Activated CD4-positive, alpha-beta T cell treated with anti-CD3 and anti-CD28 coated beads for 36 hours (primary cell): Measurements from ENCODE around the gene LIMK1. TPM values are rescaled to one million over a fixed set of nuclear protein-coding genes. Genes with fewer than 3 reads are reported as not detected.

Experiments
- ATAC-seq: fragments of 200-7000 bp; cut with Tn5 transposase; one replicate; pipeline ENCODE4 v1.10.0; 2021; ENCODE audit warnings: mild to moderate bottlenecking, moderate library complexity
- CTCF ChIA-PET: fragments of 350-600 bp; sonication (Branson Sonifier 250); formaldehyde crosslinking; loops from one replicate; lab custom pipeline; 2021; ENCODE audit warnings: antibody characterized with exemption; lab: Charles Lee
- POLR2A ChIA-PET: fragments of 350-600 bp; sonication (Branson Sonifier 250); formaldehyde crosslinking; loops from one replicate; lab custom pipeline; 2021; ENCODE audit warnings: antibody characterized with exemption, inconsistent platforms; lab: Charles Lee
- DNase-seq: peaks from one replicate; pipeline ENCODE4 v3.0.0-alpha.2; 2020
- H3K27ac Mint-ChIP-seq: one replicate; pipeline ENCODE4 v1.8.0; 2021; ENCODE audit warnings: mixed read lengths
- H3K27me3 Mint-ChIP-seq: one replicate; pipeline ENCODE4 v1.8.0; 2021; ENCODE audit warnings: mixed read lengths
- H3K36me3 Mint-ChIP-seq: one replicate; pipeline ENCODE4 v1.8.0; 2021; ENCODE audit warnings: low read depth, mixed read lengths
- H3K4me1 Mint-ChIP-seq: one replicate; pipeline ENCODE4 v1.8.0; 2021; ENCODE audit warnings: mixed read lengths
- H3K4me3 Mint-ChIP-seq: one replicate; pipeline ENCODE4 v1.8.0; 2021; ENCODE audit warnings: mild to moderate bottlenecking, moderate library complexity, mixed read lengths
- H3K9me3 Mint-ChIP-seq: one replicate; pipeline ENCODE4 v1.8.0; 2021; ENCODE audit warnings: low read depth, mixed read lengths
- intact Hi-C, 2 experiments: fragments of 100-400 bp; cut with DNase I in 1 of 2; cut with micrococcal nuclease in 1 of 2; formaldehyde crosslinking; loops; one replicate each; pipeline versions ENCODE4 v1.14.2 to v1.15.1; 2022 to 2024; cut with DNase I, micrococcal nuclease
- total RNA-seq, 2 experiments: library from RNA; stranded (reverse); gene quantifications; one replicate each; pipeline ENCODE4 v1.2.3, GENCODE V29; 2021

LIMK1 gene
- total RNA-seq, 2 experiments from 2014 or later, result 12.5 to 14.8 TPM

DNA sequence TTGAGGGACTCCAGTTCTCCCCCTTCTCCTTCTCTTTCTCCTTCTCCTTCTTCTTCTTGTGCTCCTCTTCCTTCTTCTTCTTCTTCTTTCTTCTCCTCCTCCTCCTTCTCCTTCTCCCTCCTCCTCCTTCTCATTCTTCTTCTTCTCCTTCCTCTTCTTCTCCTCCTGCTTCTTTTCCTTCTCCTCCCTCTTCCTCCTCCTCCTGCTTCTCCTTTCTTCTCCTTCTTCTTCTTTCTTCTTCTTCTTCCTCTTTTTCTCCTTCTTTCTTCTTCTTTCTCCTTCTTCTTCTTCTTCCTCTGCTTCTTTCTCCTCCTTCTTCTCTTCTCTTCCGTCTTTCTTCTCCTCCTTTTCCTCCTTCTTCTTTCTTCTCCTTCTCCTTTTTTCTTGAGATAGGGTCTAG, 25.6 kb upstream of the LIMK1 start:
- Mint-ChIP-seq H3K9me3 (no peaks in the 10 kb centered on the region), H3K27ac (no peak overlapping the region)
- POLR2A ChIA-PET, result no interaction called here

DNA sequence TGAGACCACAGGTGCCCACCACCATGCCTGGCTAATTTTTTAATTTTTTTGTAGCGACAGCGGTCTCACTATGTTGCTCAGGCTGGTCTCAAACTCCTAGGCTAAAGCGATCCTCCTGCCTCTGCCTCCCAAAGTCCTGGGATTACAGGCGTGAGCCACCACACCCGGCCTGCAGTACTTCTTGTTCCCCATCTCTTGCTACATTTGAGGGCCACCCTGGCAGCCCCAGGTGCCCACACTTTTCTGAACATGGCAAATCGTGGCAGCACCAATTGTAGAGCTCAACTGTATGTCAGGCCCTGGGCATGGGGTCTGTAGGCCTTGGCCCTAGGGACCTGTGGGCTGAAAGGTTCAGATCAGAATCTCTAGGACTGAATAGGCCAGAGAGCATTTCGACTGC, 25.1 kb upstream of the LIMK1 start:
- Mint-ChIP-seq H3K36me3 (no peaks in the 10 kb centered on the region), H3K9me3 (no peaks in the 10 kb centered on the region), H3K27me3 (peaks cover 2% of the 10 kb centered on the region), H3K4me3 (no peak overlapping the region), H3K27ac (no peak overlapping the region), H3K4me1 (peaks cover 4% of the 10 kb centered on the region)
- intact Hi-C loops, result no loop called here
- no peak for ATAC-seq
- no peak for DNase-seq
- ChIA-PET CTCF (interaction anchor here (1.2 kb wide), 1 partner anchor 32 kb away, joined by 3 read pairs; no protein-coding TSS in a partner anchor), POLR2A (no interaction called here)

More for the DNA sequence above, 25.6 kb upstream of the LIMK1 start:
- DNase-seq (no peak), ATAC-seq (no peak)
- Mint-ChIP-seq H3K4me1 (peaks cover 4% of the 10 kb centered on the region), H3K36me3 (no peaks in the 10 kb centered on the region), H3K4me3 (no peak overlapping the region), H3K27me3 (peaks cover 2% of the 10 kb centered on the region)
- intact Hi-C loops, result no loop called here
- CTCF ChIA-PET, result interaction anchor here (1.9 kb wide), 1 partner anchor 31 kb away, joined by 4 read pairs; no protein-coding TSS in a partner anchor

DNA sequence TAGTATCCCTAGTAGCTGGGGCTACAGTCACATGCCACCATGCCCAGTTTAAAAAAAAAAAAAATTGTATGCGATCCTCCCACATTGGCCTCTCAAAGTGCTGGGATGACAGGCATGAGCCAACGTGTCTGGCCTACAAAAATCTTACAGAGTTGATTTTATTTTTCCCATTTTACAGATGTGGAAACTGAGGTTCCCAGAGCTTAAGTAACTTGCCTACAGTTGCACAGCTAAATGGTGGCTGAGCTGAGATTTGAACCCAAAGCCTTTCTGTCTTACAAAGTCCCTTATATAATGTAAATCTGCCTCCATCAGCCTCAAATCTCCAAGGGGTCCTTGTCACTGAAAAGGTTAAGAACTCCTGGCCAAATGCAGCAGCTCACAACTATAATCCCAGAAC, 24.6 kb upstream of the LIMK1 start:
- ChIA-PET POLR2A (interaction anchor here (0.7 kb wide), 1 partner anchor 35 kb away, joined by 3 read pairs; no protein-coding TSS in a partner anchor), CTCF (interaction anchor here (0.6 to 1.2 kb wide), 2 partner anchors 33 to 213 kb away, joined by 3 read pairs; no protein-coding TSS in a partner anchor)
- no peak overlapping the region for H3K4me3 Mint-ChIP-seq
- intact Hi-C loops, result no loop called here
- DNase-seq (no peak), ATAC-seq (no peak)
- peaks cover 2% of the 10 kb centered on the region for H3K27me3 Mint-ChIP-seq
- peaks cover 4% of the 10 kb centered on the region for H3K4me1 Mint-ChIP-seq
- no peak overlapping the region for H3K27ac Mint-ChIP-seq
- H3K9me3 Mint-ChIP-seq, result no peaks in the 10 kb centered on the region
- no peaks in the 10 kb centered on the region for H3K36me3 Mint-ChIP-seq

DNA sequence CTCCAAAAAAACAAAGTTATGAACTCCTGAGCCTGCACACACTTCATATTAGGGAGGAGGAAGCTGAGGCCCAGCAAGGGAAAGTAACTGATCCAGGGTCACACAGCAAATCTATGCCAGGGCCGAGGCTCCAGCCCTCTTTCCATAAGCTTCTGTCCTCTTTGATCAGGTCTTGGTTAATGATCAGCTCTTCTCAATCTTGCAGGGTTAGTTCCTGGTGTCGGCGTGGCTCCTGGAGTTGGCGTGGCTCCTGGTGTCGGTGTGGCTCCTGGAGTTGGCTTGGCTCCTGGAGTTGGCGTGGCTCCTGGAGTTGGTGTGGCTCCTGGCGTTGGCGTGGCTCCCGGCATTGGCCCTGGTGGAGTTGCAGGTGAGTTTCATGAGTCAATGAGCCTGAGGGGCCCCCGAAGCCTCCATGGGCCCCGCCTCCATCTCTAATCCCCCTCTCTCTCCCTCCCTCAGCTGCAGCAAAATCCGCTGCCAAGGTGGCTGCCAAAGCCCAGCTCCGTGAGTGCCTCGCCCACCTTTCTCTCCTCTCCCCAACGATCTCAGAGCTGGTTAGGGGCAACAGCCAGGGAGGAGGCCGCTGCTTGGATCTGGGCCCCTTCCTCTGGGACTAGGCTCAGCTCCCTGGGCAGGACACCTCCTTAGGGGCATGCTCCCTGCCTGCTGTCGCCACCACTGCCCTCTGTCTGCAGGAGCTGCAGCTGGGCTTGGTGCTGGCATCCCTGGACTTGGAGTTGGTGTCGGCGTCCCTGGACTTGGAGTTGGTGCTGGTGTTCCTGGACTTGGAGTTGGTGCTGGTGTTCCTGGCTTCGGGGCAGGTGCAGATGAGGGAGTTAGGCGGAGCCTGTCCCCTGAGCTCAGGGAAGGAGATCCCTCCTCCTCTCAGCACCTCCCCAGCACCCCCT, 23.7 kb upstream of the LIMK1 start:
- Mint-ChIP-seq H3K27ac (no peak overlapping the region), H3K9me3 (no peaks in the 10 kb centered on the region), H3K36me3 (no peaks in the 10 kb centered on the region), H3K4me3 (no peak overlapping the region), H3K4me1 (peaks cover 4% of the 10 kb centered on the region), H3K27me3 (peaks cover 2% of the 10 kb centered on the region)
- ATAC-seq (no peak), DNase-seq (no peak)
- POLR2A ChIA-PET, result interaction anchor here (0.6 kb wide), 1 partner anchor 68 kb away, joined by 4 read pairs; no protein-coding TSS in a partner anchor
- CTCF ChIA-PET, result interaction anchor here (0.6 to 1.2 kb wide), 3 partner anchors 22 to 212 kb away, joined by 3 read pairs; no protein-coding TSS in a partner anchor
- intact Hi-C loops, result no loop called here

DNA sequence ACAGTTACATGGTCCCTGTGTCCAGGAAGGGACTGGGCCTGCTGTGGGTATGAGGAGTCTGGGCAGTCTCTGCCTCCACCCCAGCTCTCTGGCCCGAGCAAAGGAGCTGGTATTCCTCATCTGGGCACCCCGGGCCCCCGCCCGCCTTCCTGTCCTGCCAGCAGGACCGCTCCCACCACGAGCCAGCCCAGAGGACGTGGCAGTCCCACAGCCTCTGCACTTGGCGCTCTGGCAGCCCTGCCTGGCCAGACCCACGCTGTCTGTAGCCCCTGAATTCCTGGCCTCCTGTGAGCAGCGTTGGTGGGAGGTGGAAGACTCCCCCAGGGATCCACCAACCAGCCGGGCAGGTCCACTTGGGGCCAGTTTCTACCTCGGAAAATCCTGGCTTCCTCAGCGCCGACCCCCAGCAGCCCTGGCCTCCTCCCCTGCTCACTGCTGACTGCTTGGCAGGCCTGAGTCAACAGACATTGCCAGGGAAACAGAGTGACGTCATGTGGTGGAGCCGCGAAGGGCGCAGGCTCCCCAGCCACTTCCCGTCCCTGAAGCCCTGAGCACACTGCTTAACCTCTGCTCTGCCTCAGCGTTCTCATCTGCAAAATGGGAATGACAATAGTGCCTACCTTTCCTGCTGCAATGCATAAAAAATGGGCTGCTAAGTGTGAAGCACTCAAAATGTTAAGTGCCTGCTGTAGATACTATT, 21.6 kb upstream of the LIMK1 start:
- ChIA-PET POLR2A (no interaction called here), CTCF (interaction anchor here (0.7 kb wide), 1 partner anchor 63 kb away, joined by 3 read pairs; no protein-coding TSS in a partner anchor)
- intact Hi-C loops, result no loop called here
- Mint-ChIP-seq H3K4me1 (peaks cover 4% of the 10 kb centered on the region), H3K27ac (peak overlapping the region; percentile 63), H3K9me3 (no peaks in the 10 kb centered on the region), H3K4me3 (no peak overlapping the region), H3K36me3 (no peaks in the 10 kb centered on the region), H3K27me3 (peaks cover 2% of the 10 kb centered on the region)
- DNase-seq (peak; percentile 72), ATAC-seq (peak; percentile 99)

DNA sequence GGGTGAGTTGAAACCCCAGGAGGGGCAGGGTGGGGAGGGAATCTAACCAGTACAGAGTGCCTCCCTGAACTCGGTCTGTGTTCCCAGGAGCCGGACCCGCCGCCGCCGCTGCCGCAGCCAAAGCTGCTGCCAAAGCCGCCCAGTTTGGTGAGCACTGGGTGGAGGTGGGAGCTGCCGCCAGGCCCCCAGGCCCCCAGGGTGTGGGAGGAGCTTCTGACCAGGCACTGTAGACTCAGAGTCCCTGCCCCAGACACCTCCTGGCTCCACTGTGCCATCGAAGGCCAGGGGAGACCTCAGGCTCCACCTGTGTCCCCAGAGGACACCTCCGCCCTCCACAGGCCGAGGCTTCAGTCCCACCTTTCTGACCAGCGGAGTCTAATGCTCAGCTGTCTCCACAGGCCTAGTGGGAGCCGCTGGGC, 20.4 kb upstream of the LIMK1 start:
- CTCF ChIA-PET, result no interaction called here
- peaks cover 2% of the 10 kb centered on the region for H3K27me3 Mint-ChIP-seq
- H3K4me1 Mint-ChIP-seq, result peaks cover 4% of the 10 kb centered on the region
- no peaks in the 10 kb centered on the region for H3K9me3 Mint-ChIP-seq
- DNase-seq (no peak), ATAC-seq (no peak)
- no peak overlapping the region for H3K4me3 Mint-ChIP-seq
- H3K27ac Mint-ChIP-seq, result no peak overlapping the region
- no peaks in the 10 kb centered on the region for H3K36me3 Mint-ChIP-seq
- intact Hi-C loops, result no loop called here
- POLR2A ChIA-PET, result no interaction called here

DNA sequence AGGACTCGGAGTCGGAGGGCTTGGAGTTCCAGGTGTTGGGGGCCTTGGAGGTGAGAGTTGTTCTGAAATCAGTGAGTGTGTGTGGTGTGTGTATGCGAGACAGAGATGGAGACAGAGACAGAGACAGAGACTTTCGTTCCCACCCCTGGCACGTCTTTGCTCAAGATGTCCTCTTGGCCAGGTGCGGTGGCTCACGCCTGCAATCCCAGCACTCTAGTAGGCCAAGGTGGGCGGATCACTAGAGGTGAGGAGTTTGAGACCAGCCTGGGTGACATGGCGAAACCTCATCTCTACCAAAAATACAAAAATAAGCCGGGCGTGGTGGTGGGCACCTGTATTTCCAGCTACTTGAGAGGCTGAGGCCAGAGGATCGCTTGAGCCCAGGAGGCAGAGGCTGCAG, 20.0 kb upstream of the LIMK1 start:
- Mint-ChIP-seq H3K4me1 (peaks cover 4% of the 10 kb centered on the region), H3K36me3 (no peaks in the 10 kb centered on the region), H3K9me3 (no peaks in the 10 kb centered on the region), H3K27me3 (no peaks in the 10 kb centered on the region), H3K4me3 (no peak overlapping the region), H3K27ac (no peak overlapping the region)
- ATAC-seq, result no peak
- CTCF ChIA-PET, result interaction anchor here (3.0 kb wide), 1 partner anchor 337 kb away, joined by 11 read pairs; no protein-coding TSS in a partner anchor
- DNase-seq, result no peak
- intact Hi-C loops, result no loop called here
- POLR2A ChIA-PET, result no interaction called here

DNA sequence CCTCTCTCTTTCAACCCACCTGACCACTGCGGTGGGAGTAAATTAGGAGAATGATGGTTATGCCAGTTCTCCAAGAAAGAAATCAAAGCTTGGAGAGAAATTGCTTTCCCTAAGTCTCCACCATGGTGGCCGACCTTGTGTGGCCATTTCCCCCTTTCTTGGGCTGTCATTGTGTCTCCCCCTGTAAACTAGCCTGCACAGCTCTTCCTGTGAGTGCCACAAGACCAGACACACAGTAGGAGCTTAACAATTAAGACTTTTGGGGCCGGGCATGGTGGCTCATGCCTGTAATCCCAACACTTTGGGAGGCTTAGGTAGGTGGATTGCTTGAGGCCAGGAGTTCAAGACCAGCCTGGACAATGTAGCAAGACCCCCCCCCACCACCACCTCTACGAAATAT, 18.9 kb upstream of the LIMK1 start:
- H3K4me3 Mint-ChIP-seq, result no peak overlapping the region
- ATAC-seq, result no peak
- ChIA-PET POLR2A (no interaction called here), CTCF (interaction anchor here (0.6 to 3.0 kb wide), 5 partner anchors 16 to 336 kb away, joined by 3 to 11 read pairs (median 6); no protein-coding TSS in a partner anchor)
- H3K27ac Mint-ChIP-seq, result no peak overlapping the region
- H3K36me3 Mint-ChIP-seq, result no peaks in the 10 kb centered on the region
- no peaks in the 10 kb centered on the region for H3K9me3 Mint-ChIP-seq
- intact Hi-C loops, result loop anchor here in 1 of 2 experiments (5.0 kb wide), 2 partner anchors 113 to 143 kb away; no protein-coding TSS in a partner anchor
- H3K4me1 Mint-ChIP-seq, result peaks cover 4% of the 10 kb centered on the region
- no peaks in the 10 kb centered on the region for H3K27me3 Mint-ChIP-seq
- DNase-seq, result no peak

DNA sequence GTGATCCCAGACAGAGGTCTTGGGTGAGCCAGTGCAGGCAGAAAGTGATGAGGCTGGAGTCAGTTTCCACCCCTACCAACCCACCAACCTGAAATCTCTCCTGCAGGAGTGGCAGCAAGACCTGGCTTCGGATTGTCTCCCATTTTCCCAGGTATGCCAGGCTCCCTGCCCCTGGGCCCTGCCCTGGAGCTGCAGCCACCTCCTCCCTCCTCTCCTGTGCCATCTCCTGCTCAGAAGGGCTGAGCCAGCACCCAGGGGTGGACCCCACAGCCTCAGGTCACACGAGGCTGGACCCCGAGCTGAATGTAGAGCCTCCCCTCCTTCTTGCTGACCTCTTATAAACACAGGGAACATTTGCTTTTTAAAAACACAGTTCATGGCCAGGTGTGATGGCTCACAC, 17.0 kb upstream of the LIMK1 start:
- no peak for DNase-seq
- Mint-ChIP-seq H3K27ac (no peak overlapping the region), H3K4me1 (peaks cover 4% of the 10 kb centered on the region), H3K36me3 (no peaks in the 10 kb centered on the region), H3K27me3 (no peaks in the 10 kb centered on the region), H3K9me3 (no peaks in the 10 kb centered on the region), H3K4me3 (no peak overlapping the region)
- intact Hi-C loops, result loop anchor here in 1 of 2 experiments (2.0 to 5.0 kb wide), 3 partner anchors 111 to 334 kb away; no protein-coding TSS in a partner anchor
- ChIA-PET POLR2A (no interaction called here), CTCF (interaction anchor here (0.9 to 4.0 kb wide), 4 partner anchors 124 to 334 kb away, joined by 3 to 16 read pairs (median 8); no protein-coding TSS in a partner anchor)
- no peak for ATAC-seq

DNA sequence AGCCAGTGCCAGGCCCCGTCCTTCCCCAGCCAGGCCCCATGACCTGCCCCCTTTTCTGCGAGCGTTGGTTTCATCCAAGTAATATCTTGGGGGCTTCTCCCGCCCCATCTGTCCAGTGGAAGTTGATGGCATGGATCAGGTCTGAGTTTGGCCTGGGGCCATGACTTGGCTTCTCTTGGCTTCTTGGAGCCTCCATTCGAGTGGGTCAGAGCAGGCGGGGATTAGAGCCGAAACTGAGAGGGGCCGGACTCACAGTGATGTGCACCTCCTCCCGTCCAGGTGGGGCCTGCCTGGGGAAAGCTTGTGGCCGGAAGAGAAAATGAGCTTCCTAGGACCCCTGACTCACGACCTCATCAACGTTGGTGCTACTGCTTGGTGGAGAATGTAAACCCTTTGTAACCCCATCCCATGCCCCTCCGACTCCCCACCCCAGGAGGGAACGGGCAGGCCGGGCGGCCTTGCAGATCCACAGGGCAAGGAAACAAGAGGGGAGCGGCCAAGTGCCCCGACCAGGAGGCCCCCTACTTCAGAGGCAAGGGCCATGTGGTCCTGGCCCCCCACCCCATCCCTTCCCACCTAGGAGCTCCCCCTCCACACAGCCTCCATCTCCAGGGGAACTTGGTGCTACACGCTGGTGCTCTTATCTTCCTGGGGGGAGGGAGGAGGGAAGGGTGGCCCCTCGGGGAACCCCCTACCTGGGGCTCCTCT, 15.1 kb upstream of the LIMK1 start:
- ChIA-PET POLR2A (no interaction called here), CTCF (interaction anchor here (0.6 to 4.0 kb wide), 9 partner anchors 11 to 501 kb away, joined by 3 to 16 read pairs (median 3); no protein-coding TSS in a partner anchor)
- Mint-ChIP-seq H3K27me3 (no peaks in the 10 kb centered on the region), H3K27ac (no peak overlapping the region), H3K9me3 (no peaks in the 10 kb centered on the region), H3K36me3 (no peaks in the 10 kb centered on the region), H3K4me3 (no peak overlapping the region), H3K4me1 (no peaks in the 10 kb centered on the region)
- ATAC-seq (no peak), DNase-seq (no peak)
- intact Hi-C loops, result loop anchor here (1.0 to 5.0 kb wide), 5 partner anchors 106 to 333 kb away; partner anchors contain the start of gene EIF4H (in 1 of the 2)
